Measurements from ENCODE around the gene PGAP3.

PGAP3 gene

GRCh38 chr17:39626171-39627046, 61.4 kb downstream of the PGAP3 start, which contains the start of gene PPP1R1B:
TSS of gene PPP1R1B (plus strand) at chr17:39626952. CDS start at chr17:39627393, 441 bp downstream.
- Histone ChIP-seq H3K27me3 (peaks cover 26% of the 10 kb centered on the region), H3K9me3 (no peaks in the 10 kb centered on the region), H4K20me1 (no peaks in the 10 kb centered on the region), H3K27ac (no peak within 1 kb of the TSS), H3K9ac (no peak within 1 kb of the TSS), H3K36me3 (no peaks in the 10 kb centered on the region), H3K4me3 (0 out of 2 replicates have a peak within 1 kb of the TSS, but pooled peaks have one; percentile 31), H3K4me1 (peaks cover 61% of the 10 kb centered on the region), H3K4me2 (peak within 1 kb of the TSS; percentile 71)
- TF ChIP-seq Cebpa-rat (IDR thresholded peaks at IDR 0.05): no peak

DNA sequence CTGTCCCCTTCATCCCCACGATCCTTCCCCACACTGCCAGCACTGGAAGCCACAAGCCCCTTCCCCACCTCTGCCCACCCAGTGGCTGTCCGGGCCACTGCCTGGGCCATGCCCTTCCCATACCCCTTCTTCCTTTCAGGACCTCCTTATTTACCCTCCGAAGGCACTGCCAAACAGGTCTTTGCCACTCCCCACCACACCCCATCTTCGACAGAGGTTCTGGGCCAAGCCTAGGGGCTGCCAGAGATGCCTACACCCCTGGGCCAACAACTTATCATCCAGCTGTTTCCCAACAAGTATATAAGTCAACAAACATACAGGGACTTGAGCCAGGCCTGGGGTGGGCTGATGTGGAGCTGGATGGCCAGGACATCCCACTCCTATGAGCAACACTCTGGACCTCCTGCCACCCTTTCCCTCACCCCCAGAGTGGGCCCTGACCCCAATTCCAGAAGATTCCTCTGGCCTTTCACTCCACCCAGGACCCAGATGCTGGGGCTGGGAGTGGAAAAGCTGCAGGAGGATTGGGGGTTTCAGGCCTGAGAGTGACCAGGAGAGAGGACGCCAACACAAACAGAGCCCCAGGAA, 62.6 kb downstream of the PGAP3 start:
- Histone ChIP-seq H3K9ac (no peak overlapping the region), H4K20me1 (no peaks in the 10 kb centered on the region), H3K4me2 (no peak overlapping the region), H3K27me3 (peaks cover 26% of the 10 kb centered on the region), H3K4me3 (no peak overlapping the region), H3K36me3 (no peaks in the 10 kb centered on the region), H3K4me1 (peaks cover 64% of the 10 kb centered on the region), H3K9me3 (no peaks in the 10 kb centered on the region), H3K27ac (no peak overlapping the region)
- no peak for TF ChIP-seq Cebpa-rat (IDR thresholded peaks at IDR 0.05)

DNA sequence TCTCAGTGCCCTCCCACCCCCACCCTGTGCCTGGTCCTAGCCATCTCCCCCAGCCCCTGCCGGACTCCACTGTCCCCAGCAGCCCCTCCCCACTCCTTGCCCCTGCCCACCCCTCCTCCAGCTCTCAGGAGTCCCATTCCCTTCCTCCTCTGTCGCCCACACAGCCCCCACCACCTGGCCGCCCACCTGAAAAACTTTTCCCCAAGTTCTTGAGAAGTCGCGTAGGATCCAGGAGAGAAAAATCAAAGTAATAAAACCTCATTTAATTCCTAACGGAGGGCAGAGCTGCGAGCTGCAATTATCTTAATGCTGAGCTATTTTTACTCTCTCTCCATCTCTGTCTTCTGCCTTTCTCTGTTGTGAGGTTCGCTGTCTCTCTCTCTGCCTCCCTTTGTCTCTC, 63.5 kb downstream of the PGAP3 start:
- no peaks in the 10 kb centered on the region for H3K9me3 ChIP-seq
- H3K27ac ChIP-seq: no peak overlapping the region
- H3K27me3 ChIP-seq: peaks cover 26% of the 10 kb centered on the region
- no peaks in the 10 kb centered on the region for H3K36me3 ChIP-seq
- H3K4me2 ChIP-seq: no peak overlapping the region
- no peaks in the 10 kb centered on the region for H4K20me1 ChIP-seq
- no peak overlapping the region for H3K4me3 ChIP-seq
- H3K9ac ChIP-seq: no peak overlapping the region
- H3K4me1 ChIP-seq: peaks cover 61% of the 10 kb centered on the region
- no peak for TF ChIP-seq Cebpa-rat (IDR thresholded peaks at IDR 0.05)

DNA sequence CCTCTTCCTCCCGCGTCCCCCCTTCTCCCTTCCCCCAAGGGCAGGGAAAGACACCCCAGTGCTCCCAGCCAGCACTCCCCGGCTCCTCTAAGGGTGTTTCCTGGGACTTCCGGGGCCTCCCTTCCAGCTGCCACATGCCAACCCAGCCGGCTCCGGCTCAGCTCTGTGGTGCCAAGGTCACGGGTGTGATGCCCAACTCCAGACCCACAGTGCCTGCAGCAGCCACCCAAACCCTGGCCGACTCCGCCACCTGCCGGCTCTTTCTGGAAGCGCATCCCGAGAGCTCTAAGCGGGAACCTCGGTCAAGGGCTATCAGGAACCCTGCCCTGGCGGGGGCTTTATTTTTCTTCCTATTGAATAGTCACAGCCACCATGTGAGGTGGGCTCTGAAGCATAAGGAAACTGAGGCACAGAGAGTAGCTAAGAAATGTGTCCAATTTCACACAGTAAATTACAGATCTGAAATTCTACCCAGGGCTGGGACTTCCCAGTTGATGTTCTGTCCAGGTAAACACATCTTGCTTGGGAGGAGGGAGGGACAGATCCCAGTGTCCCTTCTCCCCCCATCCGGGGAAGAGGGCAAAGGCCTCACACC, 64.4 kb downstream of the PGAP3 start:
- H4K20me1 ChIP-seq: no peaks in the 10 kb centered on the region
- H3K9ac ChIP-seq: no peak overlapping the region
- H3K4me1 ChIP-seq: peaks cover 61% of the 10 kb centered on the region
- H3K36me3 ChIP-seq: no peaks in the 10 kb centered on the region
- H3K9me3 ChIP-seq: no peaks in the 10 kb centered on the region
- no peak overlapping the region for H3K4me3 ChIP-seq
- H3K27me3 ChIP-seq: peaks cover 26% of the 10 kb centered on the region
- TF ChIP-seq Cebpa-rat (IDR thresholded peaks at IDR 0.05): no peak
- H3K4me2 ChIP-seq: peak overlapping the region; percentile 52
- no peak overlapping the region for H3K27ac ChIP-seq

DNA sequence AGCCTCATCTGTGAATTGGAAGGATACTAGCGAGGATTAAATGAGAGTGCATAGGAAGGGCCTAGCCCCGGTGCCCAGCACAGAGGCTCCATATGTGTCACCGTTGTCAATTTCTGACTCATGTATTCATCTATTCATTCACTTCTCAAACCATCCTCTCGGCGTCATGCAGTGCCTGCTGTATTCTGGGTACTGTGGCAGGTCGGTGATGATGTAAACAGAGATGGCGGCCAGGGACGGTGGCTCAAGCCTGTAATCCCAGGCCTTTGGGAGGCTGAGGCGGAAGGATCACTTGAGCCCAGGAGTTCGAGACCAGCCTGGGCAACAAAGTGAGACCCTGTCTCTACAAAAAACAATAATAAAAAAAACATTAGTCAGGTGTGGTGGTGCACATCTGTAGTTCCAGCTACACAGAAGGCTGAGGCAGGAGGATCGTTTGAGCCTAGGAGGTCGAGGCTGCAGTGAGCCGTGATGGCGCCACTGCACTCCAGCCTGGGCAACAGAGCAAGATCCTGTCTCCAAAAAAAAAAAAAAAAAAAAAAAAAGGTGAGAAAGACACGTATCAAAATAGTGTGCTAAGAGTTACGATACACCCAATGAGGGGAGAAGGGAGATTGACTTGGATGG, 65.4 kb downstream of the PGAP3 start:
- Histone ChIP-seq H3K4me2 (peak overlapping the region; percentile 64), H3K4me1 (peaks cover 56% of the 10 kb centered on the region), H3K27me3 (peaks cover 20% of the 10 kb centered on the region), H3K27ac (no peak overlapping the region), H3K9me3 (no peaks in the 10 kb centered on the region), H3K9ac (no peak overlapping the region), H3K4me3 (no peak overlapping the region), H4K20me1 (no peaks in the 10 kb centered on the region), H3K36me3 (no peaks in the 10 kb centered on the region)
- no peak for TF ChIP-seq Cebpa-rat (IDR thresholded peaks at IDR 0.05)

DNA sequence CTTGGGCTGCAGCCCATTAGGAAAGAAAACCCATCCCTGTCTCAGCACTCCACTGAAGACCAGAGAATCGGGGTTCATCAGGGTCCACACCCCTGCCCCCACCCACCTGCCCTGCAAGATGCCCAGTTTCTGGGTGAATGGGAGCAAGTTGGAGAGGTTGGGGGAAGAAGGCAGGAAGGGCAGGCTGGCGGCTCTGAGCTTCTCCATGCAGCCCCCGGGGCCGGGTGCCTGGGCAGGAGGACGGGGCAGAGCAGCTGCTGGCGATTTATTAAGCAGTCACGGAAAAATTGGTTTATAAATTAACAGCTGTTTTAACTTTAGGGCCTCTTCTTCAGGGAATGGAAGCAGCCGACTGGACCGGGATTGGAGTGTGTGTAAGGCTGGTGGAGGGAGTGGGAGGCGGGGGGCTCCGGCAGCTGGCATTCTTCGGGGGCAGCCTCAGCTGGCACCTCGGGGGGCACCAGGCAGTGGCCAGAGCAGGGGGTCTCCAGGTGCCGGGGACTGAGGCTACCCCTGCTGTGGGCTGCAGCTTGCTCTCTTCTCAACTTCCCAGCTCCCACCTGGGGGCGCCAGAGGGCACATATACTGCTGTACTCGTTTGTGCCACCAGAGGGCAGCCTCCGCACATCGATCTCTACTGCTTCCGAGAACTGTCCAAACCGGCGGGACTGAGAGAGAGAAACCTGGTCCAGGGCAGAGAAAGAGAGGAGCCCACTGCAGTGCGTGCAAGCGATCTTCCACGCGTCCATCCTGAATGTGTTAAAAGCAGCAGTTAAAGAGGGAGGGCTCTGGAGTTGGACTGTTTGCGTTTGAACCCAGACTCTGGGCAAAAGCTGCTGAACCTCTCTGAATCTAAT, 66.1 kb downstream of the PGAP3 start:
- H3K36me3 ChIP-seq: no peaks in the 10 kb centered on the region
- peaks cover 12% of the 10 kb centered on the region for H3K27me3 ChIP-seq
- H3K9ac ChIP-seq: no peak overlapping the region
- H3K4me1 ChIP-seq: peaks cover 56% of the 10 kb centered on the region
- no peaks in the 10 kb centered on the region for H3K9me3 ChIP-seq
- H3K27ac ChIP-seq: no peak overlapping the region
- no peak for TF ChIP-seq Cebpa-rat (IDR thresholded peaks at IDR 0.05)
- H4K20me1 ChIP-seq: no peaks in the 10 kb centered on the region
- H3K4me2 ChIP-seq: peak overlapping the region; percentile 64
- no peak overlapping the region for H3K4me3 ChIP-seq

All from BLaER1 (cell line).